Left kidney (tissue), 8 donors: ENCODE results near the gene CYSLTR2. TPM values are rescaled to one million over a fixed set of nuclear protein-coding genes. Genes with fewer than 3 reads are reported as not detected.

Source experiments
- DNase-seq: peaks from one replicate; pipeline ENCODE4 v3.0.0-alpha.2; 2013
- long read RNA-seq, 8 donors: transcript quantifications; one replicate each; lab custom pipeline, GENCODE V29; 2026
- polyA plus RNA-seq: library from polyadenylated mRNA; unstranded; fragments of 120-200 nt; gene quantifications from one replicate; pipeline ENCODE4 v1.2.1, GENCODE V29; 2013; ENCODE audit not compliant: insufficient read length

Gene CYSLTR2, protein sequence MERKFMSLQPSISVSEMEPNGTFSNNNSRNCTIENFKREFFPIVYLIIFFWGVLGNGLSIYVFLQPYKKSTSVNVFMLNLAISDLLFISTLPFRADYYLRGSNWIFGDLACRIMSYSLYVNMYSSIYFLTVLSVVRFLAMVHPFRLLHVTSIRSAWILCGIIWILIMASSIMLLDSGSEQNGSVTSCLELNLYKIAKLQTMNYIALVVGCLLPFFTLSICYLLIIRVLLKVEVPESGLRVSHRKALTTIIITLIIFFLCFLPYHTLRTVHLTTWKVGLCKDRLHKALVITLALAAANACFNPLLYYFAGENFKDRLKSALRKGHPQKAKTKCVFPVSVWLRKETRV
- polyA plus RNA-seq = 0.37 TPM
- long read RNA-seq, donor 1 = 0 reads
- long read RNA-seq, donor 2, full-length matches to known transcripts = 1 of 1 reads
- long read RNA-seq, donor 2, partial matches to known transcripts = 0 of 1 reads
- long read RNA-seq, donor 2, other reads (novel, unspliced or antisense) = 0 of 1 reads
- long read RNA-seq, donor 3 = 0 reads
- long read RNA-seq, donor 4 = 0 reads
- long read RNA-seq, donor 5 = 0 reads
- long read RNA-seq, donor 6, full-length matches to known transcripts = 1 of 1 reads
- long read RNA-seq, donor 6, partial matches to known transcripts = 0 of 1 reads
- long read RNA-seq, donor 6, other reads (novel, unspliced or antisense) = 0 of 1 reads
- long read RNA-seq, donor 7 = 0 reads
- long read RNA-seq, donor 8 = 0 reads

DNA sequence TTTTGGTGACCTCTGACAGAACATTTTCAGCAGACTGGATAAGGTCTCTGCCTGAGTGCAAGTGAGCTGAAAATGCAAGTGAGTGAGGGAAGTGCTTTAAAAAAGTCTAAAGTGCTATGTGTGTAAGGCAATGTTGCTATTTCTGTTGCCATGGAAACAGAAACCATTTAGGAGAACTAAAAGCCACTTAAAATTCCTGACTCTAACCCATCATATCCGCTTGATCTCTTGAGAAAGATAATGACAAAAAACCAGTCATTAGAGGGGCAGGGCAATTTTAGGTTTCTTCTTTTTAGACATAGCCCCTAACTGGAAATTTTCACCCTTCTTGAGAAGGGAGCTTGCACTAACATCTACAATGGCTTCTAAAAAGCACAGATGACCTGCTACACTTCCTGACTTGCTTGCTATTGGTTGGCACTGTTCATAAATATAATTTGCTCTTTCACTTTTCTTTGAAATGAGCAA lies at the start of gene CYSLTR2:
CYSLTR2 (plus strand) TSS at position 458 of the 468 bp plus-strand sequence. CDS start 52,889 bp downstream, outside the sequence.
- peak; percentile 41 for DNase-seq

DNA sequence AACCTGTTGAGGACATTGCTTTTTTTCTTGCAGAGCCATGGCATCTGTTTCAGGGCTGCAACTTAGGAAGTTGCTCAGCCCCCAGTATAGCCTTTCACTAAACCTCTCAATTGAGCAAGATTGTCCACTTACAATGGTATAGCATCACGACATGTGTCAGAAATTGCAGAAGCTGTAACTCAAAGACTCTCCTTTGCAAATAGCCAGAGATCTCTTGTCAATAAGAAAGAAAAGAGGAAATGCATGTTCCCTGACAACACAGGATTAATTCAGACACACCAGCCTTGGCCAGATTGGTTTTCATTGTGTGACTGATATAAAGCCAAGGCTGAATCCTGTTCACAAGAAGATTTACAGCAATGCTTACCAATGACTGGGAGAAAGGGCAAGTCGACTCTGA lies 38.7 kb upstream of the CYSLTR2 start:
- no peak for DNase-seq

DNA sequence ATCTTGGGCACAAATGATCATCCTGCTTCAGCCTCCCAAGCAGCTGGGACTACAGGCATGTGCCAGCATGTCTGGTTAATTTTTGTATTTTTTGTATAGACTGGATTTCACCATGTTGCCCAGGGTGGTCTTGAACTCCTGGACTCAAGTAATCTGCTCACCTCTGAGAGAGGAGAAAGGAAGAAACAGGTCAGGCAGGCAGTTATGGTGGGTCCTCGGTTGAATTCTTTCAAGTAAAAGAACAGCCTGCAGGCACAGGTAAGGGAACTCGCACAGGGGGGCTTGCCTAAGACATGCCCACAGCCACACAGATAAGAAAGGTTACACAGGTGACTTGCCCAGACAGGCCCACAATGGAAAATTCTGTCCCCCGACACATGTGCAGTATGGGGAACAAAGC lies 34.8 kb upstream of the CYSLTR2 start:
- DNase-seq = no peak

DNA sequence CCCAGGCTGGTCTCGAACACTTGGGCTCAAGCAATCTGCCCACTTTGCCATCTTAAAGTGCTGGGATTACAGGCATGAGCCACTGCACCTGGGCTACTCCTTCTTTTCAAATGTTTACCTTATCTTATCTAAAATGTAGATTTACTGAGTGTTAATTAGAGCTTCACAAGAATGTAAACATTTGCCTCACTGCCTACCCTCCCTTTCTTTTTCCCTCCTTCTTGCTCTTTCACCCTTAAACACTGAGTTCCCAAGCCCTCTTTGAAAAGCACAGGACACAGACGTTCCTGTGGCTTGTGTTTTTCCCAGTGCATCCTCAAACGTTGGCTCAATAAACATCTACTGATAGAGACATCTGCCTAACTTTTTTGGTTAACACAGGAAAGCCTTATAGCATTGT lies 32.7 kb upstream of the CYSLTR2 start:
- no peak for DNase-seq

DNA sequence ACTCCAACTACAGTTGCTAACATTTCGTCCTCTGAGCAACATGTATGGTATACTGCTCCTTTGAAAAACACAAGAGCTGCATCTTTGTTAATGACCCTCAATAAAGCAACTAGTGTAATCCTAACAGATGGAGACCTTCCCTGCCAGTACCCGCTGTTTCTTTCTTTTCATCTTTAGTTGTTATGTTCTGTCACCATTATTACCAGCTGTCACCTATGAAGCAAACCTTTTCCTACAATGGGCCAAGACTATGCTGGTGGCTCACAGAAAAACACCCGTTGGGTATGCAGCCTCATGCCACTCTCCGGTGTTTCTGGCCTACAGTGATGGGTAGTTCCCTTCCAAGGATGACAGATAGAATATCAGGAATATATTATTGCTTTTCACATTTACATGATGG lies 29.7 kb upstream of the CYSLTR2 start:
- DNase-seq = no peak

DNA sequence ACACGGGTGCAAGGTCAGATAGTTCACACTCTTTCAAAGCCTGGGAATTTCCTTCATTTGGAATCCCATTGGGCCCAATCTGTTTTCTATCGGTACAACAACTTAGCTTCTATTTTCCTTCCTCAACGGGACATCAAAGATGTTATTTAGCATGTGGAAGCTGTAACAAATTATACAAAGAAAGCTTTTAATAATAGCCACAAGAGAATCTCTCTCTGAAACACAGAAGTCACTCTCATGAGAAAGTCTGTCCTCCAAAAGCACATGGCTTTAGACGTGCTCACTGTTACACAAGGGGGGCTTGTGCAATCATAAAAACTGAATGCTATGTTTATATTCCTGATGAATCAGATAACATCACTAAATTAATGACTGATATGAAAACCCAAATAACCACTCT lies 28.9 kb upstream of the CYSLTR2 start:
- DNase-seq = no peak

DNA sequence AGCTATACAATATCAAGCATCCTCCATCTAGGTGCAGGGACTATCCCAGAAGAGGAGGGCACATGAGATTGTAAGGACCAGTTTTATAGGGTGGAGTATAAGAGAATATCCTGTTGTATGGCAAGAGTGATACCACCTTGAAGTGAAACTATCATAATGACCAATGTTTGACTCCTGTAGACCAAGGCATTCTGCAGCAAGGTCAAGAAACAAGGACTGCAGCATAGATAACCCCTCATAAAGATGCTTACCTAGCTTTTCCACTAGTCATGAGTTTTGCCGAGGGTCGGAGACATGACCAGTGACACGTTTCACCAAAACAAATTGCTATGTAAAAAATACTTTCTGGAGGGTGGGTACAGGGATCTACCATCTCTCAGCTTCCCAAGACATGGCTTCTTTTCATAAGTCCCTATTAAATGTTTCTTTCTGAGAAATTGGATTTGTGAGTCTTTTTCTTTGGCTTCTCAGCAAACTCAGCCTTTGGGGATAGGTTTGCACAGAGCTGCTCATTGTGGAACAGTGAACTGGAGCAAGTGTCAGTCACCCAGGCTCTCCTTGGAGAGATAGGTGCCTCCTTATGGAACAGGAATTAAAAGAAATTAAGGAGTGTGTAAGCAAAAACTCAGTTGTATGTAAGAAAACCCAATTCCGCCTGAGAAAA lies 28.2 kb upstream of the CYSLTR2 start:
- no peak for DNase-seq

DNA sequence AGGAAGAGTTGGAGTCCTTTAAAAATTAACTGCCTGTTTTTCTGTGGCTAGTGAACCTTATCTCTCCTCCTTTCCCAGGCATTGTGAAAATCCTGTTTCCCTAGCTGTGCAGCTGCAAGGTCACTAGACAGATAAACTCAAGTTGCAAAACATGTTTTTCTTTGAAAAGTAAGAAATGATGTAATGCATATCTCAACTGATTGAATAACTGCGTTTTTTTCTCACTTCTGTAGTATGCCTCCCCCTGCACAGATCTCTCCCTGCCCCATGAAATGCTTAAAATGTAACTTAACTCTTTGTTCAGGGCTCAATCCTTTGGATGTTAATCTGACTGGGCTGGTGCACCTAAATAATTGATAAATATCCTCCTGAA lies 27.7 kb upstream of the CYSLTR2 start:
- peak; percentile 51 for DNase-seq

DNA sequence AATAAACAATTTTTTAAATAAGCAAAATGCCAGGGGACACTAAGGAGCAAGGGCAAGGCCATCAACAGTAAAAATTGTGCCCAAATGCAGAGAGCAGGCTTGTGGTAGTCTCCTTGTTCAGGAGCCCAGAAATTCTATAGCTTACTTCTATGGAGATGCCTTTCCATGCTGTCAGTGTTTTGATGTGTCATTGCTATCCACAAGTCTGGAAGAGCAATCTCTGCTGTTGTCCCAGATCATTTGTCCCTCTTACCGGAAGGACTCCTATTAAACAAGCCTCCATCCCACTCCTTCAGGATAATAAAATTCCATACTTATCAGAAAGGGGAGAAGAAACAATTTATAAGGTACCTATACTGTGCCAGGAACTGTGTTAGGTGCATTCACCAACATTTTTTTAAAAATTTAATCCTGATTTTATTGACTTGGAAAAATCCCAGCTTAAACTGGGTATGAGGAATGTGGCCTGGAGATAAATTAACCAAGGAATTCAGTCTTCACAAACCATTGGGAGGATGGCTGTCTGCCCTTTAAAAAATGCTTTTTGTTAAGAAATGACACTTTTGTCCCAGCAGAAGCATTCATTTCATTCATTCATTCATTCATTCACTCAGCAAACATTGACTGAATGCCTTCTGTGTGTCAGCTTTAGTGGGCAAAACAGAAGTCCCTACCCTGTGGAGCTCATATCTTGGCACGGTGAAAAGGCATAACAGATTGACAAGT lies 26.8 kb upstream of the CYSLTR2 start:
- DNase-seq = no peak

DNA sequence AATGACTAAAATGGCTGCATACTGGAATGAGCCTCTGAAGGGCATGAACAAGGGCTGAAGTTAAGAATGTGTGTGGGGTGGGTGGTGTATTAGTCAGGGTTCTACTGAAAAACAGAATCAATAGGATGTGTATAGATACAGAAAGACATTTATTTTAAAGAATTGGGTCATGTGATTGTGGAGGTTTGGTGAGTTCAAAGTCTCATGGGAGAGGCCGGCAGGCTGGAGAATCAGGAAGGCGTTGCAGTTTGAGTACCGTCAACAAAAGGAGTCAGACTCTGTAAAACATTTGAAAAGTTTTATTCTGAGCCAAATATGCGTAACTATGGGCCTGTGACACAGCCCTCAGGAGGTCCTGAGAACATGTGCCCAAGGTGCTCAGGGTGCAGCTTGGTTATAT lies 24.5 kb upstream of the CYSLTR2 start:
- no peak for DNase-seq

DNA sequence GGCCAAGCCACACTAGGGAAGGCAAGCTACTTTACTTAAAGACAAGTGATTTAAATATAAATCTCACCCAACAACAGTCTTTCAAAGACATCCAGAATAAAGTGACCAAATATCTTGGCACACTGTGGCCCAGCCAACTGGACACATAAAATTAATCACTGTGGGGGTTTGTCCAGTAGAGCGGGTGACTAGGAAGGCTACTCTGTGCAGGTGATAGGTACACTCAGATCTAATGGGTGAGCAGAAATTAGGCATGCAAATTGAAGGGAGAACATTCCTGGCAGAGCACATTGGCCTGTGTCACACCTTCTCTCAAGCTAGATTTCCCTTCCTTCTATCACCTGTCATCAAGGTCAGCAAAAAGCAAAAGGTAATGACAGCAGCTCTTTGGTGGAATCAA lies 23.4 kb upstream of the CYSLTR2 start:
- no peak for DNase-seq

DNA sequence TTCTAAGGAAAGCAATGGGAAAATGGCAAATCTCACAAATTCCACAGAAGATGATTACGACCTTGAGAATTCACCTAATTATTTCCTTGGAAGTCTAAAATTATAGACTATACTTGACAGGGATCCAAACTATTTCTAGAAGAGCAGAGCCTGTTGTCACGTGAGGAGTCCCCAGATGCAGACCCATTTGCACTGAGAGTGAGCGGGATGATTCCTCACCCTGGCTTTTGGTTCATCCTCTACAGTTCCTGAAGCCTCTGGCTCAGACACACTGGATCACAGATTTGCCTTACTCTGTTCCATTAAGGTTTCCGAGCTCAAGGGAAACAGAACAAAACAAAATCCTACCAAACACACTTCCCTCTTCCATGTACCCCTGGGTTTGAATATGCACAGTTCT lies 23.0 kb upstream of the CYSLTR2 start:
- no peak for DNase-seq

DNA sequence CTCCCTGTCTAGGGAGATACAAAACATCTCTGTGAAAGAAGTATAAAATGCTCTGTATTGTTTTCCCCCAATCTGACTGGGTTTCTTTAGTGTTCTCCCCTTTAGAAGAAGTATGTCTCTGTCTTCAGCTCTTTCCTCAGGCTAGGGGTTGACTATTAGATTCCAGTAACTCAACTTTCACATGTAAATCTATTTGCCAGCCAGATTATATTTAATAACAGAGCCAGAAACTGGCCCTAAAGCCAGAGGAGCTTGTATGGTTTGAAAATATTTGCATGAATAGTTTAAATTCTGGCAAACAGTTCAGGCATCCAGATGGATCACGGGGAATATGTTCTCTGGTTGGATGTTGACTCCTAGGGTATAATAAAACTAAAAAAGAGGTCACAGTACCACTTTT lies 22.3 kb upstream of the CYSLTR2 start:
- no peak for DNase-seq

DNA sequence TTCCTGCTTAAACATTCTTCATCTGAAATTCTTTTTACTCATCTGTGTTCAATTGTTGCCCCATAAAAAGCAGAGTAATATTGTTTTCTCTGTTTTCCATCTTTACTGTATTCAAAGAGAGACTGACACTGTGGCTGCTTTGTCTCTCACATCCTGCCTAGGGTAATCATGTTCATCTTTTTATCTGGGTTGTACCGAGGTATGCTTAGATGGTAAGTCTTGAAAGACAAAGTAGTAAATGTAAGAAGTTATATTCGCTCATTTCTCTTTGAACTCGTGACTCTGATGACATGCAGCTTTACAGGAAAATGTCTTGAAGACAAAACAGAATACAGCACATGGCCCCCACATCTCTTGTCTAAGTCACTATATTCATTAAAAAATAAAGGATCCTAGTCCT lies 20.0 kb upstream of the CYSLTR2 start:
- DNase-seq = no peak

DNA sequence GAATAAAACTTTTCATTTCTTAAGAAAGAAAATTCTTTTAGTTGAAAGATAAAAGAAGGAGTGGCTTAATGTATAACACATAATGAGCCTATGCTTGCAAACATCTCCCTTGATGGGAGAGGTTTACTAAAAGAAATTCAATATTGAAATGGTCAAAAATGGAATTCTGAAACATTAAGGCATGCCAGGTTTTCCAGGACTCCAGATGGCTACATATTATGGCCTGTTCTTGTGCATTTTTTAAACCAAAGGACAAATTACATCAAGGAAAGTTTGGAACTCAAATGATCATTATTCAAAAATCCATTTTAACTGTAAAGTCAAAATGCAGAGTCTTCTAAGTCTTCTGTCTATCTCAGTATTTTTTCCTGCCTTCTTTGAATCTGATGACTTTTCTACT lies 19.1 kb upstream of the CYSLTR2 start:
- no peak for DNase-seq

DNA sequence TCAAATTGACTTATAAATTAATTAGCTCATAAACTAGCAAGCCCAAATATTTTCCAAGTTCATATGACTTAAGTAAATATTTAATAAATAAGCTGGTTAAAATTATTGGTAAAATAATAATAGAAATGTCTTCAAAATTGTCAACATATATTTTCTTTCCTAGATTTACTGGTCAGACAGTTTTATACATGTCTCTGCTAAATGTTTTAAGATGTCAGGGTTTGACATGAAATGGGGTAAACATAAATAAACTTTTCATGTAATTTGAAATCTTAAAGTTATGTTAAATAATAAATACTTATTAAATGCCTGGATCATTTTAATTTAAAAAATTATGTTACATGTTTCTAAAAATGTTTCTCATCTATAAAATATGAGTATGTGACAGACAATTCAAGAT lies 18.3 kb upstream of the CYSLTR2 start:
- DNase-seq = no peak

DNA sequence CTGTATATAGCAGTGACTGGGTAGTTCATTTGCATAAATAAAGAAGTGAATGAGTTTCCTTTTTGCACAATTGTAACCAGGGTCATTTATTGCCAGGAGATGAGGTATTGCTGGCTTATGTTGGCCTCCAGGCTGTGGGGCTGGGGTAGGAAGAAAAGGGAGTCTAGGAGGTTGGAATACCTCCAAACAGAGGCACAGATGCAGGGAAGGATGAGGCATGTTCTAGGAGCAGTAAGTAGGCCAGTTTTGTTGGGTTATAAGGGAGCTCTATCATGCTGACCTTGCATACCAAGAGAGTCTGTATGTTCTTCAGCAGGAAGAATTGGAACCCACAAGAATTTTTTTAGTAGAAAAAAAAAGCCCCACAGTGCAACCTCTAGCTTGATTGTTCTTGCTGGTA lies 17.2 kb upstream of the CYSLTR2 start:
- no peak for DNase-seq

DNA sequence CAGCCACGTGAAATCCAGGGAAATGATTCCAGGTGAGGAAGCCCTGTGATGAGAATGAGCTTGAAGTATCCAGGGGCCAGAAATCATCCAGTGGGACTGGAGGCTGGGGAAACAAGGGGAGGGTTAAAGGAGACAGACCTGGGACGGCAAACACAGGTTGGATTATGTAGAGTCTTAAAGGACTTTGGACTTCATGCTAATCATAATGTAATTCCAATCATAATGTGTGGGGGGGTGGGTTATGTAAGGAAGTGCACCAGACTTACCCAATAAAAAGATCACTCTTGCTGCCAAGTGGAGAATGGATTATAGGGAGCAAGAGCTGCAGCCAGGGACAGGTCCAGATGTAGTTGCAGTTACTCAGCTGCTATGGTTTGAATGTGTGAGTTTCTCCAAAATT lies 16.1 kb upstream of the CYSLTR2 start:
- no peak for DNase-seq

DNA sequence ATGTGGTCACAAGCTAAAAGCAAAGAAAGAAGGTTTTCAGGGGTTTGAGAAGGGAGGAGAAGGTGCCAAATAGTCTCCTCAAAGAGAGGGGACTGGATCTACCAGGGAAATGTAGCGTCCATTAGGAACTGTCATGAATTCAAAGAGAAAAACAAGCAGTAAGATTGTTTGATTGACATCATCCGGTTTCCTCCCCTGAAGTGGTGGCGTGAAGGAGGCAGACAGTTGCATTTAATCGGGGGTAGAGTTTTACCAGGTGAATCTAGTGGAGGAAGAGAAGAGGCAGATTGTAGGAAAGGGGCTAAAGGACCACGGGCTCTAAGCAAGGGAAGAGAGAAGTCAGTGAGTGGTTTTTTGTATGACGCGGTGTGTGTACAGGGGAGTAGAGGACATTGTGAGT lies 13.0 kb upstream of the CYSLTR2 start:
- DNase-seq = no peak

DNA sequence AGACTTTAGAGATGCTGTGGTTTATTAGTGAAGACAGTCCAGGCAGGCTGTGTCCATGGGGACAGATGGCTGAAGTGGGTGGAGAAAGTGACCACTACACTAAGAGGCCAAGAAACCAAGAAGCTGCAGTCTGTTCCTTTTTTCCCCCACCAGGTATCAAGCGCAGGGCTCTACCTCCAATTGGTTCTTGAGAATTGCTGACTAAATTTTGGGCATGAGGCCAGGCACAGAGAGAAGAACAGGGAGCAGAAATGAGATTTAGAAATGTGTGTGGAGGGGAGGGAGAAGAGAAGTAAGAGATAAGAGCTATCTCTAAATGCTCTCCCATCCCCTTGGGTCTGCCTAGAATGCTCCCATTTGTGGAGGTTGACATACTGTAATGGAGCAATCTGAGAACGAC lies 12.3 kb upstream of the CYSLTR2 start:
- no peak for DNase-seq

DNA sequence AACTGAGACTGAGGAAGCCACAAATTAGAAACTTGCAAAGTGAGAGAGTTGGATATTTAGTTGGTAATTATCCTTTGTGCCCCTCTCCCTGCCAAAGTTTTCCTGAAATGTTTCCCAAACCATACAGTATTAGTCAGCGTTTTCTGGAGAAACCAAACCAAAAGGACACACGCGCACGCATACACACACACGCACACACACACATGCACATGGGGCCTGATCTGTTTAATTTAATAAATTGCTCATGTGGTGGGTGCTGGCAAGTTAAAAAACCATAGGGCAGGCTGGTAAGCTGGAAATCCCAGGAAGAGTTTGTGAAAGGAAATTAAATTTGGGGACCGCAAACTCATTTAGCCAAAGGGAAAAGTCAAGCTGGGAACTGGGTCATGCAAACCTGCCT lies 11.7 kb upstream of the CYSLTR2 start:
- DNase-seq = no peak

DNA sequence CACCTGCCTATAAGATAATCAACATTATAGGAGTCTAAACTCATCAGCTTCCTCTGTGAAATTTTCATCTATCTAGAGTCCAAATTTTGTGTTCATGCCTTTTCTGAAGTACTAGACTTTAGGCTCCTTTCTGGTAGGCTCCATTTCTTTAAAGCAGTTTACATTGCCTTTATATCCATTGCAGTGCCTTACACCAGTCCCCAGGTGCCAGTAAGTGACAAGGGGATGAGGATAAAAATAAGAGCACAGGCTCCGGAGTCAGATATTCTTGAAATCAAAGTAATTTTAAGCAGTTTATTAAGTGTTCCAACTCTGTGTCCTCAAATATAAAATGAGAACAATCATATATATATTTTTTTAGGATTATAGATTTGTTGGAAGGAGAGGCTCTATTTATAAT lies 10.6 kb upstream of the CYSLTR2 start:
- DNase-seq = no peak
